T-helper 2 cell treated with Interferon-gamma antibody and Interleukin-4, amounts not matched to agents 100 ng/mL and 5 ng/mL, for 36 hours (primary cell): ENCODE results near the gene CDK6. TPM values are rescaled to one million over a fixed set of nuclear protein-coding genes. Genes with fewer than 3 reads are reported as not detected.
"Not testable (repeated sequence)": the region's sequence is repeated elsewhere in the genome, so short reads cannot be mapped to it uniquely, and the experiment has no call there.

Experiments used
- intact Hi-C: fragments of 100-400 bp; cut with micrococcal nuclease; formaldehyde crosslinking; loops from one replicate; pipeline ENCODE4 v1.15.1; 2023
- total RNA-seq: library from RNA; stranded (reverse); gene quantifications from 2 replicates; pipeline ENCODE4 v1.2.3, GENCODE V29; 2022

Gene CDK6
- total RNA-seq, 1 donor from 2014 or later = 136 TPM

GRCh38 chr7:92608380-92609322 is 227.7 kb downstream of the CDK6 start:
- intact Hi-C loops = no loop called here

- intact Hi-C loops = no loop called here
Measured at GRCh38 chr7:92606985-92607384, 229.4 kb downstream of the CDK6 start.

GRCh38 chr7:92604517-92604916 is 231.9 kb downstream of the CDK6 start:
- intact Hi-C loops = not testable (repeated sequence)

- intact Hi-C loops = no loop called here
Measured at GRCh38 chr7:92603089-92603445, 233.3 kb downstream of the CDK6 start.

- intact Hi-C loops = no loop called here
Measured at GRCh38 chr7:92602352-92603088, 233.9 kb downstream of the CDK6 start.

- intact Hi-C loops = loop anchor here (10.0 kb wide), 1 partner anchor 464 kb away; the partner anchor contains the start of gene CYP51A1
Measured at GRCh38 chr7:92598310-92598981, 237.9 kb downstream of the CDK6 start.

GRCh38 chr7:92595281-92595680 is 241.1 kb downstream of the CDK6 start:
- intact Hi-C loops = loop anchor here (10.0 kb wide), 1 partner anchor 460 kb away; the partner anchor contains the start of gene CYP51A1

- intact Hi-C loops = loop anchor here (10.0 kb wide), 1 partner anchor 460 kb away; the partner anchor contains the start of gene CYP51A1
Measured at GRCh38 chr7:92594746-92595145, 241.6 kb downstream of the CDK6 start.

GRCh38 chr7:92590711-92591310 is 245.6 kb downstream of the CDK6 start:
- intact Hi-C loops = loop anchor here (1.0 to 10.0 kb wide), 8 partner anchors 19 to 641 kb away; partner anchors contain the start of genes CYP51A1, PEX1, RBM48 and VPS50

- intact Hi-C loops = no loop called here
Measured at GRCh38 chr7:92589056-92589455, 247.3 kb downstream of the CDK6 start.

- intact Hi-C loops = no loop called here
Measured at GRCh38 chr7:92588561-92588960, 247.8 kb downstream of the CDK6 start.

- intact Hi-C loops = no loop called here
Measured at GRCh38 chr7:92586841-92587240, 249.5 kb downstream of the CDK6 start.

- intact Hi-C loops = no loop called here
Measured at GRCh38 chr7:92586403-92586802, 250.0 kb downstream of the CDK6 start.

GRCh38 chr7:92584953-92585352 is 251.4 kb downstream of the CDK6 start:
- intact Hi-C loops = no loop called here

GRCh38 chr7:92582948-92583347 is 253.4 kb downstream of the CDK6 start:
- intact Hi-C loops = no loop called here

- intact Hi-C loops = no loop called here
Measured at GRCh38 chr7:92576296-92576695, 260.1 kb downstream of the CDK6 start.

GRCh38 chr7:92569137-92569536 is 267.2 kb downstream of the CDK6 start:
- intact Hi-C loops = no loop called here

GRCh38 chr7:92567460-92567859 is 268.9 kb downstream of the CDK6 start:
- intact Hi-C loops = no loop called here

GRCh38 chr7:92563345-92563744 is 273.0 kb downstream of the CDK6 start:
- intact Hi-C loops = no loop called here

- intact Hi-C loops = no loop called here
Measured at GRCh38 chr7:92560602-92561001, 275.8 kb downstream of the CDK6 start.

GRCh38 chr7:92557808-92558362 is 278.5 kb downstream of the CDK6 start:
- intact Hi-C loops = no loop called here
